ENCODE measurements around the gene TRAF4. TPM values are rescaled to one million over a fixed set of nuclear protein-coding genes. Genes with fewer than 3 reads are reported as not detected.

Gene TRAF4
- total RNA-seq = 100 to 1,000 TPM in 1 of 2 donors, 10 to 100 TPM in 1; 59.7 to 186 TPM

GRCh38 chr17:28743243-28744103 is at the start of gene TRAF4:
Gene TRAF4 (plus strand): TSS chr17:28744011. CDS start chr17:28744113, 102 bp downstream.
- Mint-ChIP-seq H3K4me1 (ENCODE audit: low read depth in 2 of 2) (peaks cover 0 to 9% of the 10 kb centered on the region in 2 donors), H3K27me3 (no peaks in the 10 kb centered on the region), H3K9me3 (no peaks in the 10 kb centered on the region), H3K4me3 (peak within 1 kb of the TSS; percentile 88), H3K27ac (peak within 1 kb of the TSS; percentile 67 to 75), H3K36me3 (no peaks in the 10 kb centered on the region)
- ATAC-seq = peak; percentile 94 to 95
- peak; percentile 83 for DNase-seq (ENCODE audit: low spot score)

- no peak for ATAC-seq
- H3K36me3 Mint-ChIP-seq = peaks cover 25% of the 10 kb centered on the region
These were observed 45.4 kb upstream of the TRAF4 start for GRCh38 chr17:28698253-28698941.

GRCh38 chr17:28700278-28700677 is 43.5 kb upstream of the TRAF4 start:
- no peak overlapping the region for H3K4me3 Mint-ChIP-seq
- H3K4me1 Mint-ChIP-seq (ENCODE audit: low read depth in 2 of 2) = peaks cover 0 to 5% of the 10 kb centered on the region in 2 donors
- H3K36me3 Mint-ChIP-seq = peaks cover 20% of the 10 kb centered on the region
- no peaks in the 10 kb centered on the region for H3K9me3 Mint-ChIP-seq
- ATAC-seq (no peak), DNase-seq (ENCODE audit: low spot score) (no peak)
- H3K27ac Mint-ChIP-seq = no peak overlapping the region
- H3K27me3 Mint-ChIP-seq = no peaks in the 10 kb centered on the region

More at GRCh38 chr17:28698253-28698941, 45.4 kb upstream of the TRAF4 start:
- Mint-ChIP-seq H3K27me3 (no peaks in the 10 kb centered on the region), H3K4me1 (ENCODE audit: low read depth in 2 of 2) (peaks cover 0 to 3% of the 10 kb centered on the region in 2 donors), H3K4me3 (no peak overlapping the region), H3K9me3 (no peaks in the 10 kb centered on the region), H3K27ac (peak overlapping the region in 1 of 2 donors; percentile 68)
- no peak for DNase-seq (ENCODE audit: low spot score)

- H3K9me3 Mint-ChIP-seq = no peaks in the 10 kb centered on the region
- DNase-seq (ENCODE audit: low spot score) (no peak), ATAC-seq (no peak)
- no peak overlapping the region for H3K4me3 Mint-ChIP-seq
- no peaks in the 10 kb centered on the region for H3K27me3 Mint-ChIP-seq
- no peak overlapping the region for H3K27ac Mint-ChIP-seq
- H3K36me3 Mint-ChIP-seq = peaks cover 20% of the 10 kb centered on the region
- H3K4me1 Mint-ChIP-seq (ENCODE audit: low read depth in 2 of 2) = peaks cover 0 to 5% of the 10 kb centered on the region in 2 donors
These were observed 42.9 kb upstream of the TRAF4 start for GRCh38 chr17:28700830-28701492.

- no peaks in the 10 kb centered on the region for H3K9me3 Mint-ChIP-seq
- peak overlapping the region in 1 of 2 donors; percentile 29 for H3K27ac Mint-ChIP-seq
- ATAC-seq = no peak
- no peak overlapping the region for H3K4me3 Mint-ChIP-seq
- H3K36me3 Mint-ChIP-seq = peaks cover 20% of the 10 kb centered on the region
- peaks cover 0 to 5% of the 10 kb centered on the region in 2 donors for H3K4me1 Mint-ChIP-seq (ENCODE audit: low read depth in 2 of 2)
- no peaks in the 10 kb centered on the region for H3K27me3 Mint-ChIP-seq
- no peak for DNase-seq (ENCODE audit: low spot score)
These were observed 41.6 kb upstream of the TRAF4 start for GRCh38 chr17:28702026-28702751.

GRCh38 chr17:28702752-28703150 is 41.1 kb upstream of the TRAF4 start:
- Mint-ChIP-seq H3K36me3 (peaks cover 20% of the 10 kb centered on the region), H3K27me3 (no peaks in the 10 kb centered on the region), H3K27ac (peak overlapping the region in 1 of 2 donors; percentile 29), H3K4me3 (no peak overlapping the region), H3K9me3 (no peaks in the 10 kb centered on the region), H3K4me1 (ENCODE audit: low read depth in 2 of 2) (peaks cover 0 to 5% of the 10 kb centered on the region in 2 donors)
- DNase-seq (ENCODE audit: low spot score) = no peak
- ATAC-seq = no peak

- Mint-ChIP-seq H3K36me3 (peaks cover 15% of the 10 kb centered on the region), H3K4me1 (ENCODE audit: low read depth in 2 of 2) (peaks cover 0 to 5% of the 10 kb centered on the region in 2 donors), H3K9me3 (no peaks in the 10 kb centered on the region), H3K4me3 (no peak overlapping the region), H3K27me3 (no peaks in the 10 kb centered on the region), H3K27ac (peak overlapping the region in 1 of 2 donors; percentile 31)
- no peak for DNase-seq (ENCODE audit: low spot score)
- ATAC-seq = no peak
These were observed 40.1 kb upstream of the TRAF4 start for GRCh38 chr17:28703552-28704218.

GRCh38 chr17:28704219-28704858 is 39.5 kb upstream of the TRAF4 start:
- Mint-ChIP-seq H3K27ac (peak overlapping the region in 1 of 2 donors; percentile 31), H3K36me3 (peaks cover 13% of the 10 kb centered on the region), H3K27me3 (no peaks in the 10 kb centered on the region), H3K4me1 (ENCODE audit: low read depth in 2 of 2) (peaks cover 0 to 5% of the 10 kb centered on the region in 2 donors), H3K9me3 (no peaks in the 10 kb centered on the region), H3K4me3 (no peak overlapping the region)
- DNase-seq (ENCODE audit: low spot score) (no peak), ATAC-seq (no peak)

- no peak overlapping the region for H3K4me3 Mint-ChIP-seq
- no peak for DNase-seq (ENCODE audit: low spot score)
- H3K9me3 Mint-ChIP-seq = no peaks in the 10 kb centered on the region
- no peak for ATAC-seq
- H3K4me1 Mint-ChIP-seq (ENCODE audit: low read depth in 2 of 2) = peaks cover 0 to 5% of the 10 kb centered on the region in 2 donors
- peak overlapping the region in 1 of 2 donors; percentile 57 for H3K27ac Mint-ChIP-seq
- no peaks in the 10 kb centered on the region for H3K27me3 Mint-ChIP-seq
- peaks cover 13% of the 10 kb centered on the region for H3K36me3 Mint-ChIP-seq
These were observed 38.6 kb upstream of the TRAF4 start for GRCh38 chr17:28705074-28705659.

GRCh38 chr17:28705728-28706334 is 38.0 kb upstream of the TRAF4 start:
- DNase-seq (ENCODE audit: low spot score) (no peak), ATAC-seq (no peak)
- peaks cover 0 to 9% of the 10 kb centered on the region in 2 donors for H3K4me1 Mint-ChIP-seq (ENCODE audit: low read depth in 2 of 2)
- H3K4me3 Mint-ChIP-seq = no peak overlapping the region
- no peaks in the 10 kb centered on the region for H3K9me3 Mint-ChIP-seq
- peaks cover 13% of the 10 kb centered on the region for H3K36me3 Mint-ChIP-seq
- H3K27me3 Mint-ChIP-seq = no peaks in the 10 kb centered on the region
- H3K27ac Mint-ChIP-seq = peak overlapping the region in 1 of 2 donors; percentile 57

- H3K9me3 Mint-ChIP-seq = no peaks in the 10 kb centered on the region
These were observed 37.1 kb upstream of the TRAF4 start for GRCh38 chr17:28706471-28707338.

More at GRCh38 chr17:28706471-28707338, 37.1 kb upstream of the TRAF4 start:
- H3K4me1 Mint-ChIP-seq (ENCODE audit: low read depth in 2 of 2) = peaks cover 2 to 13% of the 10 kb centered on the region in 2 donors
- H3K36me3 Mint-ChIP-seq = peaks cover 13% of the 10 kb centered on the region
- ATAC-seq (no peak), DNase-seq (ENCODE audit: low spot score) (no peak)
- no peaks in the 10 kb centered on the region for H3K27me3 Mint-ChIP-seq
- no peak overlapping the region for H3K4me3 Mint-ChIP-seq
- H3K27ac Mint-ChIP-seq = no peak overlapping the region
